ENCODE data around the gene TIMP3.

Gene TIMP3

GRCh38 chr22:32855045-32855756 lies 53.7 kb downstream of the TIMP3 start:
- no peak overlapping the region for H3K4me3 ChIP-seq (ENCODE audit: low read length)

GRCh38 chr22:32858121-32858703 lies 56.7 kb downstream of the TIMP3 start:
- no peak for DNase-seq (ENCODE audit: low read depth)
- no peak for TF ChIP-seq CTCF (conservative IDR thresholded peaks at IDR 0.05; ENCODE audit: low read length)

More at GRCh38 chr22:32855045-32855756, 53.7 kb downstream of the TIMP3 start:
- TF ChIP-seq CTCF (conservative IDR thresholded peaks at IDR 0.05; ENCODE audit: low read length) = no peak
- DNase-seq (ENCODE audit: low read depth) = no peak

GRCh38 chr22:32858957-32859356 lies 57.5 kb downstream of the TIMP3 start:
- H3K4me3 ChIP-seq (ENCODE audit: low read length) = no peak overlapping the region
- TF ChIP-seq CTCF (conservative IDR thresholded peaks at IDR 0.05; ENCODE audit: low read length) = no peak
- DNase-seq (ENCODE audit: low read depth) = no peak

More at GRCh38 chr22:32858121-32858703, 56.7 kb downstream of the TIMP3 start:
- no peak overlapping the region for H3K4me3 ChIP-seq (ENCODE audit: low read length)

GRCh38 chr22:32859743-32860142 lies 58.2 kb downstream of the TIMP3 start:
- no peak for DNase-seq (ENCODE audit: low read depth)
- no peak for TF ChIP-seq CTCF (conservative IDR thresholded peaks at IDR 0.05; ENCODE audit: low read length)

GRCh38 chr22:32861330-32861729 lies 59.8 kb downstream of the TIMP3 start:
- no peak for DNase-seq (ENCODE audit: low read depth)
- TF ChIP-seq CTCF (conservative IDR thresholded peaks at IDR 0.05; ENCODE audit: low read length) = no peak
- no peak overlapping the region for H3K4me3 ChIP-seq (ENCODE audit: low read length)

More at GRCh38 chr22:32859743-32860142, 58.2 kb downstream of the TIMP3 start:
- H3K4me3 ChIP-seq (ENCODE audit: low read length) = no peak overlapping the region

- DNase-seq (ENCODE audit: low read depth) = no peak
- no peak for TF ChIP-seq CTCF (conservative IDR thresholded peaks at IDR 0.05; ENCODE audit: low read length)
- no peak overlapping the region for H3K4me3 ChIP-seq (ENCODE audit: low read length)
Observed at GRCh38 chr22:32862083-32862482, 60.6 kb downstream of the TIMP3 start.
